Keratinocyte (primary cell): ENCODE data around the gene TTLL4. TPM values are rescaled to one million over a fixed set of nuclear protein-coding genes. Genes with fewer than 3 reads are reported as not detected.

ENCODE experiments used
- DNase-seq: peaks from one replicate; pipeline ENCODE4 v3.0.0-alpha.2; 2011; ENCODE audit warnings: low read depth, missing footprints, low spot score
- FAIRE-seq: peaks from 2 replicates; lab custom pipeline; 2011; peaks lifted over from hg19 to GRCh38; lab: Jason Lieb, UNC
- H2AFZ ChIP-seq: 2 replicates; pipeline ENCODE4 v1.6.0; 2012; ENCODE audit warnings: low read length, control low read depth, inconsistent platforms; ENCODE audit not compliant: control insufficient read depth
- H3K27ac ChIP-seq: 2 replicates; pipeline ENCODE4 v1.5.1; 2011; ENCODE audit warnings: low read length; ENCODE audit not compliant: control insufficient read depth, insufficient read depth
- H3K27me3 ChIP-seq: 3 replicates; pipeline ENCODE4 v1.6.0; 2011; ENCODE audit warnings: low read length; ENCODE audit not compliant: control insufficient read depth, insufficient read depth; ENCODE audit errors: extremely low read depth
- H3K36me3 ChIP-seq, 2 experiments: 2 replicates in 1 of 2; 3 replicates in 1 of 2; pipeline ENCODE4 v1.5.1; 2011; ENCODE audit warnings: low read length in 2 of 2, mild to moderate bottlenecking in 1 of 2; ENCODE audit not compliant: control insufficient read depth in 2 of 2, insufficient read depth in 2 of 2; ENCODE audit errors: extremely low read depth in 1 of 2
- H3K4me1 ChIP-seq: 3 replicates; pipeline ENCODE4 v1.5.1; 2011; ENCODE audit warnings: low read length; ENCODE audit not compliant: control insufficient read depth, insufficient read depth; ENCODE audit errors: extremely low read depth
- H3K4me2 ChIP-seq: 3 replicates; pipeline ENCODE4 v1.6.0; 2011; ENCODE audit warnings: low read depth, low read length; ENCODE audit not compliant: control insufficient read depth, insufficient read depth; ENCODE audit errors: extremely low read depth
- H3K4me3 ChIP-seq, 3 experiments: fragments of 200-600 bp in 1 of 3; sonication (generic) in 1 of 3; 2 replicates in 2 of 3; 3 replicates in 1 of 3; pipeline ENCODE4 v1.5.1; 2011 to 2016; ENCODE audit warnings: low read length in 3 of 3, mild to moderate bottlenecking in 3 of 3, control low read depth in 2 of 3, inconsistent platforms in 1 of 3, low read depth in 1 of 3, mixed read lengths in 1 of 3, mixed run types in 1 of 3, moderate library complexity in 1 of 3; ENCODE audit not compliant: control insufficient read depth in 2 of 3, insufficient read depth in 2 of 3; ENCODE audit errors: extremely low read depth in 1 of 3
- H3K79me2 ChIP-seq: 2 replicates; pipeline ENCODE4 v1.6.0; 2012; ENCODE audit warnings: low read length; ENCODE audit not compliant: control insufficient read depth, insufficient read depth
- H3K9ac ChIP-seq: 3 replicates; pipeline ENCODE4 v1.6.0; 2011; ENCODE audit warnings: low read length; ENCODE audit not compliant: control insufficient read depth, insufficient read depth; ENCODE audit errors: extremely low read depth
- H3K9me1 ChIP-seq: 3 replicates; pipeline ENCODE4 v1.6.0; 2011; ENCODE audit warnings: low read length; ENCODE audit not compliant: control insufficient read depth, insufficient read depth; ENCODE audit errors: extremely low read depth
- H3K9me3 ChIP-seq: 2 replicates; pipeline ENCODE4 v1.5.1; 2012; ENCODE audit warnings: low read depth, low read length; ENCODE audit not compliant: control insufficient read depth
- H4K20me1 ChIP-seq: 3 replicates; pipeline ENCODE4 v1.6.0; 2011; ENCODE audit warnings: low read length; ENCODE audit not compliant: control insufficient read depth, insufficient read depth; ENCODE audit errors: extremely low read depth
- CTCF ChIP-seq, 3 experiments: IDR thresholded peaks in 1 of 3; conservative IDR thresholded peaks in 1 of 3; optimal IDR thresholded peaks in 1 of 3; 2 replicates in 2 of 3; 3 replicates in 1 of 3; pipeline versions ENCODE3 to v1.5.1; 2011; ENCODE audit warnings: low read length in 3 of 3, mild to moderate bottlenecking in 3 of 3, moderate library complexity in 2 of 3, control low read depth in 1 of 3, inconsistent platforms in 1 of 3; ENCODE audit not compliant: insufficient read depth in 2 of 3; ENCODE audit errors: extremely low read depth in 1 of 3
- EZH2 ChIP-seq: IDR thresholded peaks from one replicate; pipeline ENCODE4 v1.6.1; 2012; ENCODE audit warnings: inconsistent platforms, mild to moderate bottlenecking, low read length, moderate library complexity
- dilution Hi-C: fragments of 300-500 bp; cut with MboI; formaldehyde crosslinking; loops from one replicate; pipeline ENCODE4 v1.7.0; 2020; ENCODE audit warnings: low sequenced_read_pairs; ENCODE audit not compliant: extremely low pct_ligation_motif_present
- polyA plus RNA-seq, 5 experiments: library from polyadenylated mRNA; depleted of rRNA in 3 of 5; stranded (reverse) in 3 of 5; stranded (forward) in 1 of 5; unstranded in 1 of 5; fragments of >200 nt; gene quantifications; 1 replicate in 1 of 5; 2 replicates in 3 of 5; 3 replicates in 1 of 5; pipeline versions ENCODE4 v1.2.1 to v1.2.3, GENCODE V29; 2011 to 2012; ENCODE audit warnings: missing spikeins in 2 of 5, low read depth in 1 of 5, low replicate concordance in 1 of 5

The TTLL4 gene
- polyA plus RNA-seq, 1 donor (not counting 4 experiments of a cell fraction or from before 2014, with no cell fraction given): 20.1 TPM

- H2AFZ ChIP-seq: no peak overlapping the region
- H3K27me3 ChIP-seq: no peaks in the 10 kb centered on the region
- TF ChIP-seq CTCF (optimal IDR thresholded peaks at IDR 0.05 in 1 of 3, IDR thresholded peaks at IDR 0.05 in 1 of 3, conservative IDR thresholded peaks at IDR 0.05 in 1 of 3; ENCODE audit: extremely low read depth in 1 of 3, insufficient read depth in 2 of 3, low read length in 3 of 3): no peak
- no peak for TF ChIP-seq EZH2
- peak overlapping the region in 1 of 3 experiments; percentile 3 for H3K4me3 ChIP-seq
- peaks cover 85% of the 10 kb centered on the region for H3K79me2 ChIP-seq
- peak overlapping the region; percentile 52 for H3K9ac ChIP-seq
- DNase-seq (no peak), FAIRE-seq (peak; percentile 74)
- H3K9me3 ChIP-seq: no peaks in the 10 kb centered on the region
- dilution Hi-C loops: no loop called here
- peak overlapping the region; percentile 67 for H3K27ac ChIP-seq
- H3K9me1 ChIP-seq: no peaks in the 10 kb centered on the region
- H3K4me2 ChIP-seq: peak overlapping the region; percentile 68
- peaks cover 20% of the 10 kb centered on the region for H3K4me1 ChIP-seq
- H4K20me1 ChIP-seq: no peaks in the 10 kb centered on the region
- H3K36me3 ChIP-seq: peaks cover 2 to 9% of the 10 kb centered on the region in 2 experiments
These were observed 6.6 kb downstream of the TTLL4 start for GRCh38 chr2:218717262-218717661.

GRCh38 chr2:218718058-218718457 lies 7.4 kb downstream of the TTLL4 start:
- Histone ChIP-seq H3K27me3 (no peaks in the 10 kb centered on the region), H3K9ac (no peak overlapping the region), H3K27ac (no peak overlapping the region), H3K36me3 (peaks cover 2 to 6% of the 10 kb centered on the region in 2 experiments), H3K9me3 (no peaks in the 10 kb centered on the region), H3K79me2 (peaks cover 85% of the 10 kb centered on the region), H3K4me2 (no peak overlapping the region), H3K9me1 (no peaks in the 10 kb centered on the region), H4K20me1 (no peaks in the 10 kb centered on the region), H3K4me1 (peaks cover 15% of the 10 kb centered on the region), H2AFZ (no peak overlapping the region), H3K4me3 (no peak overlapping the region)
- TF ChIP-seq CTCF (optimal IDR thresholded peaks at IDR 0.05 in 1 of 3, IDR thresholded peaks at IDR 0.05 in 1 of 3, conservative IDR thresholded peaks at IDR 0.05 in 1 of 3; ENCODE audit: extremely low read depth in 1 of 3, insufficient read depth in 2 of 3, low read length in 3 of 3) (no peak), EZH2 (no peak)
- DNase-seq (no peak), FAIRE-seq (no peak)
- dilution Hi-C loops: no loop called here
